ENCODE data around the gene SPEF1.

- TF ChIP-seq GABPA (IDR thresholded peaks at IDR 0.05; ENCODE audit: low read depth): no peak
- TF ChIP-seq POLR2A (IDR thresholded peaks at IDR 0.05; ENCODE audit: low read depth, low read length): no peak
- TF ChIP-seq BHLHE40 (IDR thresholded peaks at IDR 0.05; ENCODE audit: borderline replicate concordance in 1 of 2, low read depth in 2 of 2, low read length in 1 of 2): no peak
- TF ChIP-seq CBX5 (IDR thresholded peaks at IDR 0.05; ENCODE audit: low read depth): no peak
- TF ChIP-seq CTCF (IDR thresholded peaks at IDR 0.05 in 2 of 3, conservative IDR thresholded peaks at IDR 0.05 in 1 of 3; ENCODE audit: control insufficient read depth in 2 of 3, extremely low read depth in 1 of 3, insufficient read depth in 1 of 3, low read depth in 3 of 3, low read length in 3 of 3): no peak
- no peak for TF ChIP-seq STAT3 (IDR thresholded peaks at IDR 0.05; ENCODE audit: low read depth, low read length)
- no peak for TF ChIP-seq EZH2 (IDR thresholded peaks at IDR 0.05; ENCODE audit: borderline replicate concordance, control insufficient read depth, low read depth, low read length)
- no peak for TF ChIP-seq FOS (IDR thresholded peaks at IDR 0.05; ENCODE audit: borderline replicate concordance, extremely low read depth, insufficient read length)
- no peak for TF ChIP-seq NFXL1 (IDR thresholded peaks at IDR 0.05; ENCODE audit: borderline replicate concordance)
- TF ChIP-seq, protein P1, sequence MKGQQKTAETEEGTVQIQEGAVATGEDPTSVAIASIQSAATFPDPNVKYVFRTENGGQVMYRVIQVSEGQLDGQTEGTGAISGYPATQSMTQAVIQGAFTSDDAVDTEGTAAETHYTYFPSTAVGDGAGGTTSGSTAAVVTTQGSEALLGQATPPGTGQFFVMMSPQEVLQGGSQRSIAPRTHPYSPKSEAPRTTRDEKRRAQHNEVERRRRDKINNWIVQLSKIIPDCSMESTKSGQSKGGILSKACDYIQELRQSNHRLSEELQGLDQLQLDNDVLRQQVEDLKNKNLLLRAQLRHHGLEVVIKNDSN (IDR thresholded peaks at IDR 0.05; ENCODE audit: borderline replicate concordance, extremely low read length, insufficient read depth, low read depth, low read length): no peak
- no peak for TF ChIP-seq TCF3 (IDR thresholded peaks at IDR 0.05; ENCODE audit: borderline replicate concordance, insufficient read depth, low read depth, low read length)
- TF ChIP-seq IRF5 (IDR thresholded peaks at IDR 0.05; ENCODE audit: borderline replicate concordance): no peak
Measured at GRCh38 chr20:3820901-3821727, 39.9 kb upstream of the SPEF1 start.
